Activated naive CD4-positive, alpha-beta T cell treated with anti-CD3 and anti-CD28 coated beads, Interleukin-2, amount 10 ng/mL, durations not matched to agents 7 days and 5 days (primary cell): ENCODE data around the gene CRYBA1.

Experiments
- CTCF ChIA-PET: fragments of 350-600 bp; sonication (Branson Sonifier 250); formaldehyde crosslinking; loops from one replicate; lab custom pipeline; 2021; ENCODE audit warnings: antibody characterized with exemption; lab: Charles Lee
- DNase-seq: peaks from one replicate; pipeline ENCODE4 v3.0.0-alpha.2; 2020
- H3K27ac Mint-ChIP-seq: one replicate; pipeline ENCODE4 v1.8.0; 2021; ENCODE audit warnings: mild to moderate bottlenecking, moderate library complexity, mixed read lengths
- H3K27me3 Mint-ChIP-seq: one replicate; pipeline ENCODE4 v1.8.0; 2021; ENCODE audit warnings: mild to moderate bottlenecking, mixed read lengths
- H3K36me3 Mint-ChIP-seq: one replicate; pipeline ENCODE4 v1.8.0; 2021; ENCODE audit warnings: mixed read lengths
- H3K4me1 Mint-ChIP-seq: one replicate; pipeline ENCODE4 v1.8.0; 2021; ENCODE audit warnings: mixed read lengths
- H3K4me3 Mint-ChIP-seq: one replicate; pipeline ENCODE4 v1.8.0; 2021; ENCODE audit warnings: mild to moderate bottlenecking, moderate library complexity, mixed read lengths
- H3K9me3 Mint-ChIP-seq: one replicate; pipeline ENCODE4 v1.8.0; 2021; ENCODE audit warnings: mixed read lengths

Gene CRYBA1

GRCh38 chr17:29273924-29274323 lies 27.3 kb downstream of the CRYBA1 start:
- CTCF ChIA-PET, result interaction anchor here (0.6 to 0.8 kb wide), 2 partner anchors 16 to 144 kb away, joined by 3 to 4 read pairs; no protein-coding TSS in a partner anchor
- Mint-ChIP-seq H3K36me3 (peaks cover 56% of the 10 kb centered on the region), H3K9me3 (peaks cover 8% of the 10 kb centered on the region), H3K4me1 (peaks cover 42% of the 10 kb centered on the region), H3K27me3 (no peaks in the 10 kb centered on the region), H3K4me3 (no peak overlapping the region), H3K27ac (no peak overlapping the region)
- DNase-seq, result no peak

- H3K27ac Mint-ChIP-seq, result no peak overlapping the region
- H3K9me3 Mint-ChIP-seq, result peaks cover 16% of the 10 kb centered on the region
- H3K27me3 Mint-ChIP-seq, result no peaks in the 10 kb centered on the region
- peaks cover 85% of the 10 kb centered on the region for H3K36me3 Mint-ChIP-seq
- CTCF ChIA-PET, result no interaction called here
- H3K4me1 Mint-ChIP-seq, result peaks cover 46% of the 10 kb centered on the region
- no peak for DNase-seq
- H3K4me3 Mint-ChIP-seq, result no peak overlapping the region
Observed at GRCh38 chr17:29278692-29279091, 32.0 kb downstream of the CRYBA1 start.

- Mint-ChIP-seq H3K27ac (no peak overlapping the region), H3K27me3 (no peaks in the 10 kb centered on the region), H3K9me3 (peaks cover 16% of the 10 kb centered on the region), H3K36me3 (peaks cover 85% of the 10 kb centered on the region), H3K4me1 (peaks cover 45% of the 10 kb centered on the region), H3K4me3 (no peak overlapping the region)
- CTCF ChIA-PET, result interaction anchor here (1.1 kb wide), 1 partner anchor 13 kb away, joined by 3 read pairs; no protein-coding TSS in a partner anchor
- DNase-seq, result no peak
Observed at GRCh38 chr17:29279397-29280070, 32.9 kb downstream of the CRYBA1 start.

- DNase-seq, result no peak
- Mint-ChIP-seq H3K36me3 (peaks cover 89% of the 10 kb centered on the region), H3K27ac (no peak overlapping the region), H3K27me3 (no peaks in the 10 kb centered on the region), H3K9me3 (peaks cover 12% of the 10 kb centered on the region), H3K4me1 (peaks cover 42% of the 10 kb centered on the region), H3K4me3 (no peak overlapping the region)
- CTCF ChIA-PET, result no interaction called here
Observed at GRCh38 chr17:29283496-29283895, 36.8 kb downstream of the CRYBA1 start.

- DNase-seq, result no peak
- H3K4me1 Mint-ChIP-seq, result peaks cover 44% of the 10 kb centered on the region
- peaks cover 9% of the 10 kb centered on the region for H3K9me3 Mint-ChIP-seq
- CTCF ChIA-PET, result no interaction called here
- H3K27ac Mint-ChIP-seq, result no peak overlapping the region
- no peaks in the 10 kb centered on the region for H3K27me3 Mint-ChIP-seq
- no peak overlapping the region for H3K4me3 Mint-ChIP-seq
- H3K36me3 Mint-ChIP-seq, result peaks cover 89% of the 10 kb centered on the region
Observed at GRCh38 chr17:29283961-29284360, 37.3 kb downstream of the CRYBA1 start.

GRCh38 chr17:29289852-29290251 lies 43.2 kb downstream of the CRYBA1 start:
- Mint-ChIP-seq H3K36me3 (peaks cover 65% of the 10 kb centered on the region), H3K9me3 (no peaks in the 10 kb centered on the region), H3K27me3 (peaks cover 4% of the 10 kb centered on the region), H3K4me3 (no peak overlapping the region), H3K27ac (no peak overlapping the region), H3K4me1 (peaks cover 58% of the 10 kb centered on the region)
- no peak for DNase-seq
- CTCF ChIA-PET, result interaction anchor here (0.6 to 3.0 kb wide), 5 partner anchors 16 to 142 kb away, joined by 3 to 24 read pairs (median 4); no protein-coding TSS in a partner anchor

GRCh38 chr17:29291163-29291752 lies 44.6 kb downstream of the CRYBA1 start:
- H3K36me3 Mint-ChIP-seq, result peaks cover 53% of the 10 kb centered on the region
- H3K4me1 Mint-ChIP-seq, result peaks cover 59% of the 10 kb centered on the region
- CTCF ChIA-PET, result interaction anchor here (0.7 to 3.0 kb wide), 15 partner anchors 10 to 148 kb away, joined by 3 to 24 read pairs (median 4); no protein-coding TSS in a partner anchor
- H3K9me3 Mint-ChIP-seq, result no peaks in the 10 kb centered on the region
- peak overlapping the region; percentile 81 for H3K4me3 Mint-ChIP-seq
- DNase-seq, result no peak
- peaks cover 4% of the 10 kb centered on the region for H3K27me3 Mint-ChIP-seq
- peak overlapping the region; percentile 91 for H3K27ac Mint-ChIP-seq

GRCh38 chr17:29292071-29292991 lies 45.7 kb downstream of the CRYBA1 start:
- Mint-ChIP-seq H3K27ac (peak overlapping the region; percentile 99), H3K9me3 (no peaks in the 10 kb centered on the region), H3K4me1 (peaks cover 49% of the 10 kb centered on the region), H3K4me3 (peak overlapping the region; percentile 98), H3K27me3 (peaks cover 4% of the 10 kb centered on the region), H3K36me3 (peaks cover 43% of the 10 kb centered on the region)
- DNase-seq, result peak; percentile 72
- CTCF ChIA-PET, result interaction anchor here (0.7 to 3.0 kb wide), 9 partner anchors 12 to 168 kb away, joined by 3 to 24 read pairs (median 5); no protein-coding TSS in a partner anchor

GRCh38 chr17:29292992-29293889 lies 46.6 kb downstream of the CRYBA1 start:
- H3K4me3 Mint-ChIP-seq, result peak overlapping the region; percentile 98
- CTCF ChIA-PET, result interaction anchor here (0.8 to 1.2 kb wide), 4 partner anchors 52 to 169 kb away, joined by 3 to 7 read pairs (median 5); no protein-coding TSS in a partner anchor

GRCh38 chr17:29293890-29294579 lies 47.4 kb downstream of the CRYBA1 start, which contains the start of gene NUFIP2:
NUFIP2 (minus strand) TSS chr17:29294148; CDS start chr17:29294059, 89 bp downstream.
- Mint-ChIP-seq H3K9me3 (no peaks in the 10 kb centered on the region), H3K27me3 (peaks cover 11% of the 10 kb centered on the region), H3K27ac (peak within 1 kb of the TSS; percentile 99), H3K4me1 (peaks cover 35% of the 10 kb centered on the region), H3K36me3 (peaks cover 28% of the 10 kb centered on the region), H3K4me3 (peak within 1 kb of the TSS; percentile 98)
- CTCF ChIA-PET, result interaction anchor here (0.6 to 1.1 kb wide), 3 partner anchors 24 to 51 kb away, joined by 3 read pairs; no protein-coding TSS in a partner anchor
- peak; percentile 99 for DNase-seq

More at GRCh38 chr17:29292992-29293889, 46.6 kb downstream of the CRYBA1 start:
- Mint-ChIP-seq H3K36me3 (peaks cover 34% of the 10 kb centered on the region), H3K9me3 (no peaks in the 10 kb centered on the region), H3K27me3 (peaks cover 11% of the 10 kb centered on the region), H3K4me1 (peaks cover 41% of the 10 kb centered on the region), H3K27ac (peak overlapping the region; percentile 99)
- peak; percentile 75 for DNase-seq

- peaks cover 29% of the 10 kb centered on the region for H3K4me1 Mint-ChIP-seq
- peaks cover 11% of the 10 kb centered on the region for H3K27me3 Mint-ChIP-seq
- DNase-seq, result no peak
- H3K27ac Mint-ChIP-seq, result peak overlapping the region; percentile 99
- no peaks in the 10 kb centered on the region for H3K9me3 Mint-ChIP-seq
- peak overlapping the region; percentile 98 for H3K4me3 Mint-ChIP-seq
- peaks cover 23% of the 10 kb centered on the region for H3K36me3 Mint-ChIP-seq
- CTCF ChIA-PET, result interaction anchor here (0.6 to 1.1 kb wide), 3 partner anchors 25 to 51 kb away, joined by 3 read pairs; no protein-coding TSS in a partner anchor
Observed at GRCh38 chr17:29294580-29294900, 47.9 kb downstream of the CRYBA1 start.

- CTCF ChIA-PET, result no interaction called here
- peak overlapping the region; percentile 50 for H3K4me3 Mint-ChIP-seq
- peaks cover 17% of the 10 kb centered on the region for H3K36me3 Mint-ChIP-seq
- no peak for DNase-seq
- peaks cover 11% of the 10 kb centered on the region for H3K27me3 Mint-ChIP-seq
- peak overlapping the region; percentile 26 for H3K27ac Mint-ChIP-seq
- peaks cover 21% of the 10 kb centered on the region for H3K4me1 Mint-ChIP-seq
- no peaks in the 10 kb centered on the region for H3K9me3 Mint-ChIP-seq
Observed at GRCh38 chr17:29295420-29295819, 48.8 kb downstream of the CRYBA1 start.
